ENCODE data around the gene SLC23A2.

The SLC23A2 gene

GRCh38 chr20:4855097-4855496, 146.2 kb downstream of the SLC23A2 start:
- Histone ChIP-seq H3F3A (ENCODE audit: control insufficient read depth, insufficient read depth) (peaks cover 3% of the 10 kb centered on the region; the same call in 1 of the 2 replicates), H3K4me2 (ENCODE audit: low read length) (no peak overlapping the region), H3K27me3 (ENCODE audit: control insufficient read depth, low read length) (no peaks in the 10 kb centered on the region), H3K9me2 (replicated peaks; ENCODE audit: control insufficient read depth, low read length) (no peaks in the 10 kb centered on the region), H3K79me2 (ENCODE audit: control insufficient read depth, low read length) (no peaks in the 10 kb centered on the region), H3K36me3 (ENCODE audit: control insufficient read depth, low read length) (peaks cover 67% of the 10 kb centered on the region), H3K9me3 (ENCODE audit: control insufficient read depth, insufficient read depth, low read length) (no peaks in the 10 kb centered on the region), H4K20me1 (ENCODE audit: control insufficient read depth, insufficient read depth, low read depth, low read length) (no peaks in the 10 kb centered on the region), H3K4me1 (ENCODE audit: control insufficient read depth, low read length) (no peaks in the 10 kb centered on the region), H3K27ac (ENCODE audit: low read depth, low read length) (no peak overlapping the region), H3K4me3 (ENCODE audit: low read length) (no peak overlapping the region)
- TF ChIP-seq, protein P1, sequence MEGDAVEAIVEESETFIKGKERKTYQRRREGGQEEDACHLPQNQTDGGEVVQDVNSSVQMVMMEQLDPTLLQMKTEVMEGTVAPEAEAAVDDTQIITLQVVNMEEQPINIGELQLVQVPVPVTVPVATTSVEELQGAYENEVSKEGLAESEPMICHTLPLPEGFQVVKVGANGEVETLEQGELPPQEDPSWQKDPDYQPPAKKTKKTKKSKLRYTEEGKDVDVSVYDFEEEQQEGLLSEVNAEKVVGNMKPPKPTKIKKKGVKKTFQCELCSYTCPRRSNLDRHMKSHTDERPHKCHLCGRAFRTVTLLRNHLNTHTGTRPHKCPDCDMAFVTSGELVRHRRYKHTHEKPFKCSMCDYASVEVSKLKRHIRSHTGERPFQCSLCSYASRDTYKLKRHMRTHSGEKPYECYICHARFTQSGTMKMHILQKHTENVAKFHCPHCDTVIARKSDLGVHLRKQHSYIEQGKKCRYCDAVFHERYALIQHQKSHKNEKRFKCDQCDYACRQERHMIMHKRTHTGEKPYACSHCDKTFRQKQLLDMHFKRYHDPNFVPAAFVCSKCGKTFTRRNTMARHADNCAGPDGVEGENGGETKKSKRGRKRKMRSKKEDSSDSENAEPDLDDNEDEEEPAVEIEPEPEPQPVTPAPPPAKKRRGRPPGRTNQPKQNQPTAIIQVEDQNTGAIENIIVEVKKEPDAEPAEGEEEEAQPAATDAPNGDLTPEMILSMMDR (IDR thresholded peaks at IDR 0.05; ENCODE audit: low read depth, low read length, poor library complexity, severe bottlenecking) = no peak
- no peak for TF ChIP-seq EZH2phosphoT487 (IDR thresholded peaks at IDR 0.05; ENCODE audit: borderline replicate concordance, low read length)

DNA sequence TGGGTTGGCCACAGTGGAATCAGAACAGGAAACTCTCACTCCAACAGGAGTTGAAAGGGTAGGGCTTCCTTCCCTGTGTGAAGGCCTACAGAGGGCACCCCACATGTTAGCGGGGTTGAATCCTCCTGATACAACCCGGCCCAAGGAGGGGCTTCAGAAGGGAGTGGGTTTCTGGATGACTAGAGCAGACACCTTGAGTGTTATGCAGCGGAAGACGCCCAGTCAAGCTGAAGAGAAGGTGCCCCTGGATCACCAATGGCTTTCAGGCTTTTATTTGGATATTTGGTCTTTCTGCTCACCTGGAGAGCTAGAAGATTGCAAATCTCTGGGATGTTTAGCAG, 146.8 kb downstream of the SLC23A2 start:
- Histone ChIP-seq H3K27ac (ENCODE audit: low read depth, low read length) (no peak overlapping the region), H3K4me3 (ENCODE audit: low read length) (no peak overlapping the region), H3K4me1 (ENCODE audit: control insufficient read depth, low read length) (no peaks in the 10 kb centered on the region), H4K20me1 (ENCODE audit: control insufficient read depth, insufficient read depth, low read depth, low read length) (no peaks in the 10 kb centered on the region), H3K4me2 (ENCODE audit: low read length) (no peak overlapping the region), H3K27me3 (ENCODE audit: control insufficient read depth, low read length) (no peaks in the 10 kb centered on the region), H3K79me2 (ENCODE audit: control insufficient read depth, low read length) (no peaks in the 10 kb centered on the region), H3F3A (ENCODE audit: control insufficient read depth, insufficient read depth) (peaks cover 3% of the 10 kb centered on the region; the same call in 1 of the 2 replicates), H3K36me3 (ENCODE audit: control insufficient read depth, low read length) (peaks cover 61% of the 10 kb centered on the region), H3K9me3 (ENCODE audit: control insufficient read depth, insufficient read depth, low read length) (no peaks in the 10 kb centered on the region), H3K9me2 (replicated peaks; ENCODE audit: control insufficient read depth, low read length) (no peaks in the 10 kb centered on the region)
- TF ChIP-seq EZH2phosphoT487 (IDR thresholded peaks at IDR 0.05; ENCODE audit: borderline replicate concordance, low read length) = no peak
- TF ChIP-seq, protein P1 (IDR thresholded peaks at IDR 0.05; ENCODE audit: low read depth, low read length, poor library complexity, severe bottlenecking) = no peak

- peaks cover 56% of the 10 kb centered on the region for H3K36me3 ChIP-seq (ENCODE audit: control insufficient read depth, low read length)
- H3K4me2 ChIP-seq (ENCODE audit: low read length) = no peak overlapping the region
- H3K27me3 ChIP-seq (ENCODE audit: control insufficient read depth, low read length) = no peaks in the 10 kb centered on the region
- no peak overlapping the region for H3K27ac ChIP-seq (ENCODE audit: low read depth, low read length)
- H3F3A ChIP-seq (ENCODE audit: control insufficient read depth, insufficient read depth) = peaks cover 3% of the 10 kb centered on the region; the same call in 1 of the 2 replicates
- H3K79me2 ChIP-seq (ENCODE audit: control insufficient read depth, low read length) = no peaks in the 10 kb centered on the region
- no peaks in the 10 kb centered on the region for H3K9me3 ChIP-seq (ENCODE audit: control insufficient read depth, insufficient read depth, low read length)
- H3K4me3 ChIP-seq (ENCODE audit: low read length) = no peak overlapping the region
- no peak for TF ChIP-seq EZH2phosphoT487 (IDR thresholded peaks at IDR 0.05; ENCODE audit: borderline replicate concordance, low read length)
- TF ChIP-seq, protein P1 (IDR thresholded peaks at IDR 0.05; ENCODE audit: low read depth, low read length, poor library complexity, severe bottlenecking) = no peak
- H3K4me1 ChIP-seq (ENCODE audit: control insufficient read depth, low read length) = no peaks in the 10 kb centered on the region
- no peaks in the 10 kb centered on the region for H4K20me1 ChIP-seq (ENCODE audit: control insufficient read depth, insufficient read depth, low read depth, low read length)
- H3K9me2 ChIP-seq (replicated peaks; ENCODE audit: control insufficient read depth, low read length) = no peaks in the 10 kb centered on the region
These were observed 147.4 kb downstream of the SLC23A2 start for GRCh38 chr20:4853757-4854560.
